GM19193 (cell line): ENCODE data around the gene EPG5.

ENCODE experiments used
- POLR2A ChIP-seq: IDR thresholded peaks from 4 replicates; pipeline ENCODE4 v1.6.1; 2011; ENCODE audit not compliant: insufficient read depth, insufficient read length; ENCODE audit errors: extremely low read depth

Gene EPG5

DNA sequence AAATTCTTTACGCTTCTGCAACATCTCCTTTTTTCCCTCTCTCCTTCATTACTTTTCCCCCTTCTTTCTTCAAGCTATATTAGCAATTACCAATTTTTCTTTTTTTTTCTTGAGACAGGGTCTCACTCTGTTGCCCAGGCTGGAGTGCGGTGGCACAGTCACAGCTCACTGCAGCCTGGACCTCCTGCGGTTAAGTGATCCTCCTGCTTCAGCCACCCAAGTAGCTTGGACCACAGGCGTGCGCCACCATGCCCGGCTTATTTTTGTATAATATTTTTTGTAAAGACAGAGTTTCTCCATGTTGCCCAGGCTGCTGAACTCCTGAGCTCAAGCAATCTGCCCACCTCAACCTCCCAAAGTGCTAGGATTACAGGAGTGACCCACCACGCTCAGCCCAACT lies 70.7 kb downstream of the EPG5 start:
- TF ChIP-seq POLR2A, result no peak

DNA sequence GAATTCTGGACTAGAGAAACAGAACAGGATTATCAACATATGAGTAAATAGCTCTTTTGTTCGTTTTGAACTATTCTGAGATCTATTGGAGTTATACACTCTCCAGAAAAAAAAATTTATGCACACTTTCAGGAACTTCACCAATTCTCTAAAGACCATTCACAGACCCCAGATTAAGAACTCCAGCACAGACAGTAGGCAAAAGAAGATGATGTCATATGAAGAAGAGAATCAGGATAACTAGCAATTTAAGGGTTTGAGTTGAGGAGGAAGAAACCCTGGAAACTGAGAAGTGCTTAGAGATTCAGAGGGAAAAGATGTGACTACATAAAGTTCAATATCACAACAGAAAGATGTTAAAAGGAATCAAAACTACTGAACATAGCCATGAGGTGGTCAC lies 71.8 kb downstream of the EPG5 start:
- TF ChIP-seq POLR2A, result no peak

DNA sequence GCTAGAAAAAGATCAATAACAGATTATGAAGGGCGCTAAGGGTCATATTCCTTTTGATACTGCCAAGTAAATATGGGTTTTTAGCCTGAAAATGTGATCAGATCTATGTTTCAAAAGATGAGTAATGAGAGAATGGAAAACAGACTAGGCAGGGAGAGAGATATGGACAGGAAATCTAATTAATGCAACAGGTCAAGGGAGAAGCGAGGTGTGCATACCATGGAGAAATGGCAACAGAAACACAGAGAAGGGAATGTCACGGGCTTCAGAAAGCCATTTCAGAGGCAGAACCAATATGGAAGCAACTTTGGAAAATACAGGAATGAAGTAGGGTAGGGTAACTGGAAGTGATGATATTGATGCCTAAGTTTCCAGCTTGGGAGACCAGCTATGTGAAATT lies 72.3 kb downstream of the EPG5 start:
- TF ChIP-seq POLR2A, result no peak

GRCh38 chr18:45891806-45892205 lies 75.3 kb downstream of the EPG5 start:
- no peak for TF ChIP-seq POLR2A

- no peak for TF ChIP-seq POLR2A
Measured at GRCh38 chr18:45890606-45891005, 76.5 kb downstream of the EPG5 start.

DNA sequence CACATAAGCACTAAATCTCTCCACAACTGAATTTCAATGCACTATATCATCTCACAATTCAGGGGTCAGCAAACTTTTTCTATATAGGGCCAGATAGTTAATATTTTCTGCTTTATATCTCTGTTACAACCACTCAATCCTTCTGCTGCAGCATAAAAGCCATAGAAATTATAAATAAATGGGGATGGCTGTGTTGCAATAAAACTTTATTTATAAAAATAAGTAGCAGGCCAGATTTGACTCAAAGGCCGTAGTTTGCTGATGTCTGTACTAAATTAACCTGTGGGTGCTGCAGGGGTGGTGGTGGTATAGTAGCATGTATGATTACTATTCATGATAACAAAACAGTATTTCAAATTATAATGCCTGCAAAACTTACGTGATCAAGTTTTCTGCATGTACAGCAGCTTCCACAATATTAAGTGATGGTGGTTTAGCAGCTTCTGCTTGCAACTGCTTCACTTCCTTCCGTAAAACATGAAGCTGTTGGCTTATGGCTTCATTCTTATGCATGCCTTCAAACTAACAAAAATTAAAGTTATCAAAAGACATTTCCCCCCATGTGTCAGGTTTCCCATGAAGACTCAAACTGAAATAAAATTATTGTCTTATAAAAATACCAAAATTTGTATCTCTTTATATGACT lies 77.6 kb downstream of the EPG5 start:
- no peak for TF ChIP-seq POLR2A

GRCh38 chr18:45887585-45887984 lies 79.5 kb downstream of the EPG5 start:
- TF ChIP-seq POLR2A, result no peak

DNA sequence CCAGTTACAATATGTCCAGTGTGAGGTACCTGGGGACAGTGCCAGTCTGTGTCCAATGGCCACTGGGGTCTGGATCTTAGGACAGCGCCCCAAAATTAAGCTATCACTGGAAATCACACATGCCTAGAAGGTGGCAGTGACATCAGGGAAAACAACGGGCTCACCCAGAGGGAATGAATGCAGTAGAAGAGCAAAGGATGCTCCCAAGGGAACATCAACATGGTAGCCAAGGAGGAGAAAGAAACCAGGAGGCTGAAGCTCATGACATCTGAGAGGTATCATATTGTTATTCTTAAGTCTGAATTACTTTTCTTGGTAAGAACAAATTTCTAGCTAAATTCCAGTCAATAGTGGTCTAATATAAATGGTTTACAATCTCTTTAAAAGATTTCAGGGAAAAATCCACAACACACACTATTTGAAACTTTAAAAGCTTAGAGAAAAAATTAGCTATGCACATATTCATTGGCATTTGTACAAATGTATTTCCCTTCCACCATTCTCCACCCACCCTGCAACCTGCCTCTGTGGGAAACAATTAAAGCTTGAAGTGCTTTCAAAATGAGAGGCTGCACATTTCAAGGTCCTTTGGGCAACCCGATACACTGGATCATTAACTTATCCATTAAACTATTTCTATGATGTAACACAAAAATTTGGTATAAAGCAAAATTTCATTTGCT lies 86.1 kb downstream of the EPG5 start:
- TF ChIP-seq POLR2A, result no peak

- TF ChIP-seq POLR2A, result no peak
Measured at GRCh38 chr18:45879681-45880655, 87.2 kb downstream of the EPG5 start.

DNA sequence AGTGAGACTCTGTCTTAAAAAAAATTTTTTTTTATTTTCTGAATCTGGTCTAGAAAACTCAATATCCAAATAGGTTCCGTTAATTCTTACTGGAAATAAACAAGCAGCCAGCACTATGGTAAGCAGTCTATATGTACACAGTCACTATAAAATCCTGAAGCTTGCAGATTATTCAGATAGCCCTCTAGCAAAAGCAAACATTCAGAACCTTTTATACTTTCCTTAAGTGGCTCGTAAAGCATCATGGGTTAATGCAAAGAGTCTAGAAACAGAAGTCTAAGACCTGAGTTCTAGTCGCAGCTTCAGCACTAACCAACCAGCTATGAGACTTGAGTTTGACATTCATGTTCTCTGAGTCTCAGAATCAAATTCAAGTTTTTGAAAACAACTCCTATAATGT lies 89.7 kb downstream of the EPG5 start:
- no peak for TF ChIP-seq POLR2A

DNA sequence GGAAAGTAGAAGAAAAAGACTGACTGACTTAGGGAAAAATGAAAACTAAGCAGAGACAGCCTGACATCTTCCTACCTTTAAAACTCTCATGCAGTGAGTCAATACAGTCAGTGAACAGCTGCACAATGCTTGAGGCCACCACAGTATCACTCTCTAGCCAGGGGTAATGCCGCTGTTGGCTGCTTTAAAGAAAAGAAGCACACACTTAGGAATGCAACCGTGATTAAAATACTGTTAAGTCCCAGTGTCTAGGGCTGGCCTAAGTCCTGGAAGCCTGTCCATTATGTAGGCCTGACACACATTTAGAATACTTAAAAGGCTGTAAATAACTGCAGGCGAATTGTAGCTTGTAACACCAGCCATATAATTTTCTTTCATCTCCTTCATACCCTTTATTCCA lies 91.0 kb downstream of the EPG5 start:
- TF ChIP-seq POLR2A, result no peak

GRCh38 chr18:45874491-45875184 lies 92.5 kb downstream of the EPG5 start:
- no peak for TF ChIP-seq POLR2A

DNA sequence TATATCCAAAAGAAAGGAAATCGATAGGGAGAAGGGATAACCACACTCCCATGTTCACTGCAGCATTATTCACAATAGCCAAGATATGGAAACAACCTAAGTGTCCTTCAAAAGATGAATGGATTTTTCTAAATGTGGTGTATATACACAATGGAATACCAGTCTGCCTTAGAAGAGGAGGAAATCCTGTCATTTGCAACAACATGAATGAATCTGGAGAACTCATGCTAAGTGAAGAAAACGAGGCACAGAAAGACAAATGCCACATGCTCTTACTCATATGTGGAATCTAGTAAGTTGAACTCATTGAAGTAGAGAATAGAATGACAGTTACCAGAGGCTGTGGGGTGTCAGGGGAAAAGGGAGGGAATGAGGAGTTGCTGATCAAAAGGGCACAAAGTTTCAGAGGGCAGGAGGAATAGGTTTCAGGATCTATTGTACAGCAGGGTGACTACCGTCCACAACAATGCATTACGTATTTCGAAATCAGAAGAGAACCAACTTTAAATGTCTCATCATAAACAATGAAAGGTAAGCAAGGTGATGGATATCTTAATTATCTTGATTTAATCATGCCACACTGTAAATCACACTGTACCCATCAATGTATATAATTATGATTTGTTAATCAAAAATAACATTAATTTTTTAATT lies 95.6 kb downstream of the EPG5 start:
- no peak for TF ChIP-seq POLR2A

DNA sequence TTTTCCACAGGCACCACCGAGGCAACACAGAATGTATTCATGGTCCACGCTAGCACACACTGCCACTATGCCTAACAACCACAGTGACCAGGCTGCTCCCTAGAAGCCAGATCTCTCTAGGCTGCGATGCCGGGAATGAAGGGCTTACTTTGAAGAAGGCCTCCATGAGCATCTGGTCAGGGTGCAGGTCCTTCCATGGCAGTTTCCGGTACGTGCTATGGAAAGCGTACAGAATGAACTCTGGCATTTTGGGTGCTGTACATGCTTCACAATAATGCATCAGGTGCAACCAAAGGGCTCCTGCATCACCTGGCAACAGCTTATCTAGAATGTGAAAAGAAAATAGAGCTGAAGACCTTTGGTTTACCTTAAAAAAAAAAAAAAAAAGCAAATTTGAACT lies 96.7 kb downstream of the EPG5 start:
- TF ChIP-seq POLR2A, result no peak
